Neural progenitor cell (in vitro differentiated cells): Measurements from ENCODE around the gene PLA2G6.

Experiments used
- CTCF ChIP-seq: fragments of 200-600 bp; sonication (generic); IDR thresholded peaks from 2 replicates; pipeline ENCODE4 v1.5.1; 2017; ENCODE audit warnings: antibody characterized with exemption, mild to moderate bottlenecking
- EZH2 ChIP-seq: fragments of 200-600 bp; sonication (generic); IDR thresholded peaks from 2 replicates; pipeline ENCODE4 v1.6.1; 2017; ENCODE audit warnings: antibody characterized with exemption, mild to moderate bottlenecking, moderate library complexity
- EZH2phosphoT487 ChIP-seq: fragments of 200-600 bp; sonication (generic); IDR thresholded peaks from 2 replicates; pipeline ENCODE4 v1.6.1; 2017; ENCODE audit warnings: antibody characterized with exemption

GRCh38 chr22:38162881-38163843, 18.5 kb downstream of the PLA2G6 start:
- TF ChIP-seq CTCF (no peak), EZH2 (no peak), EZH2phosphoT487 (no peak)
